HCT116 (cell line): ENCODE results near the gene SPDYE2B. TPM values are rescaled to one million over a fixed set of nuclear protein-coding genes. Genes with fewer than 3 reads are reported as not detected.
"Not testable (repeated sequence)": the region's sequence is repeated elsewhere in the genome, so short reads cannot be mapped to it uniquely, and the experiment has no call there.

ENCODE experiments used
- ATAC-seq: fragments of 200-7000 bp; cut with Tn5 transposase; 2 replicates; pipeline ENCODE4 v1.9.1; 2020; ENCODE audit warnings: mild to moderate bottlenecking, moderate library complexity
- BruUV-seq: library from RNA; stranded (reverse); fragments of 400-500 nt; replicated peaks from 2 replicates; lab custom pipeline; 2021; lab: Mats Ljungman, UMichigan
- CTCF ChIA-PET: fragments of 300-600 bp; sonication (Branson Sonifier 250); formaldehyde crosslinking; loops from one replicate; lab custom pipeline; 2021; ENCODE audit warnings: antibody characterized with exemption; lab: Charles Lee
- POLR2A ChIA-PET: fragments of 300-600, 350-600 bp; sonication (Branson Sonifier 250); formaldehyde crosslinking; loops from one replicate; lab custom pipeline; 2021; ENCODE audit warnings: antibody characterized with exemption; lab: Charles Lee
- RAD21 ChIA-PET, 2 experiments: fragments of 300-600 bp; sonication (Branson Sonifier 250); formaldehyde crosslinking; loops; one replicate each; lab custom pipeline; 2023; ENCODE audit warnings: low total read pairs in 2 of 2; ENCODE audit not compliant: uncharacterized antibody in 2 of 2, unreplicated experiment in 2 of 2, low non-redundant PET in 1 of 2; lab: Charles Lee
- DNase-seq: peaks from one replicate; pipeline ENCODE4 v3.0.0-alpha.2; 2010; ENCODE audit warnings: low read depth, low spot score
- H2AFZ ChIP-seq: fragments of 200-600 bp; shearing (Covaris generic), sonication (generic); 2 replicates; pipeline ENCODE4 v1.6.1; 2017; ENCODE audit warnings: low read depth, mixed run types, mixed read lengths, antibody characterized with exemption, low read length; ENCODE audit not compliant: poor library complexity, severe bottlenecking
- H3K27ac ChIP-seq: 2 replicates; pipeline ENCODE4 v1.5.1; 2012; ENCODE audit warnings: low read depth, low read length
- H3K27me3 ChIP-seq: fragments of 200-600 bp; sonication (generic); 2 replicates; pipeline ENCODE4 v1.6.1; 2016; ENCODE audit warnings: mixed run types, low read length, mixed read lengths; ENCODE audit not compliant: insufficient read depth
- H3K36me3 ChIP-seq, 2 experiments: fragments of 200-500 bp in 1 of 2; fragments of 200-600 bp in 1 of 2; sonication (Bioruptor generic) in 1 of 2; sonication (generic) in 1 of 2; 2 replicates each; pipeline versions ENCODE4 v1.5.1 to v1.6.1; 2014 to 2016; ENCODE audit warnings: low read length in 2 of 2, inconsistent platforms in 1 of 2, mixed read lengths in 1 of 2, mixed run types in 1 of 2; ENCODE audit not compliant: insufficient read depth in 2 of 2, control insufficient read depth in 1 of 2
- H3K4me1 ChIP-seq, 2 experiments: fragments of 200-600 bp in 1 of 2; sonication (generic) in 1 of 2; 2 replicates each; pipeline versions ENCODE4 v1.5.1 to v1.6.1; 2012 to 2017; ENCODE audit warnings: low read length in 2 of 2, inconsistent platforms in 1 of 2, mild to moderate bottlenecking in 1 of 2, mixed read lengths in 1 of 2, mixed run types in 1 of 2, moderate library complexity in 1 of 2; ENCODE audit not compliant: insufficient read depth in 2 of 2, control insufficient read depth in 1 of 2
- H3K4me2 ChIP-seq: fragments of 200-600 bp; sonication (generic); 2 replicates; pipeline ENCODE4 v1.6.1; 2017; ENCODE audit warnings: mixed run types, low read length, mixed read lengths
- H3K4me3 ChIP-seq, 2 experiments: fragments of 200-600 bp in 1 of 2; sonication (generic) in 1 of 2; replicated peaks in 1 of 2; 2 replicates each; pipeline ENCODE4 v1.5.1; 2011 to 2016; ENCODE audit warnings: low read length in 2 of 2, control low read depth in 1 of 2, low read depth in 1 of 2, mild to moderate bottlenecking in 1 of 2, mixed read lengths in 1 of 2, mixed run types in 1 of 2
- H3K79me2 ChIP-seq: fragments of 200-600 bp; sonication (generic); 2 replicates; pipeline ENCODE4 v1.6.1; 2017; ENCODE audit warnings: mild to moderate bottlenecking, mixed run types, low read length, moderate library complexity, mixed read lengths; ENCODE audit not compliant: insufficient read depth
- H3K9ac ChIP-seq: fragments of 200-600 bp; sonication (generic); 2 replicates; pipeline ENCODE4 v1.6.1; 2016; ENCODE audit warnings: low read length, mixed read lengths
- H3K9me2 ChIP-seq: fragments of 200-600 bp; sonication (generic), shearing (Covaris generic); 2 replicates; pipeline ENCODE4 v1.6.1; 2017; ENCODE audit warnings: mixed run types, mild to moderate bottlenecking, moderate library complexity; ENCODE audit not compliant: insufficient read depth
- H3K9me3 ChIP-seq, 2 experiments: fragments of 200-500 bp in 1 of 2; fragments of 200-600 bp in 1 of 2; sonication (Bioruptor generic) in 1 of 2; sonication (generic) in 1 of 2; 2 replicates each; pipeline ENCODE4 v1.6.1; 2014 to 2017; ENCODE audit warnings: low read length in 2 of 2, mixed read lengths in 2 of 2, inconsistent platforms in 1 of 2, low read depth in 1 of 2, mild to moderate bottlenecking in 1 of 2, mixed run types in 1 of 2, moderate library complexity in 1 of 2; ENCODE audit not compliant: control insufficient read depth in 1 of 2, insufficient read depth in 1 of 2
- H4K20me1 ChIP-seq: fragments of 200-600 bp; sonication (generic), shearing (Covaris generic); 2 replicates; pipeline ENCODE4 v1.6.1; 2017; ENCODE audit warnings: mixed run types, mild to moderate bottlenecking, moderate library complexity; ENCODE audit not compliant: insufficient read depth
- intact Hi-C: fragments of 100-400 bp; cut with micrococcal nuclease; formaldehyde crosslinking; loops from 2 replicates; pipeline ENCODE4 v1.10.0; 2022
- total RNA-seq: library from RNA; stranded (reverse); gene quantifications from one replicate; pipeline ENCODE4 v1.2.1, GENCODE V29; 2021; ENCODE audit not compliant: unreplicated experiment

Gene SPDYE2B
- total RNA-seq, 1 experiment from 2014 or later, result not detected

DNA sequence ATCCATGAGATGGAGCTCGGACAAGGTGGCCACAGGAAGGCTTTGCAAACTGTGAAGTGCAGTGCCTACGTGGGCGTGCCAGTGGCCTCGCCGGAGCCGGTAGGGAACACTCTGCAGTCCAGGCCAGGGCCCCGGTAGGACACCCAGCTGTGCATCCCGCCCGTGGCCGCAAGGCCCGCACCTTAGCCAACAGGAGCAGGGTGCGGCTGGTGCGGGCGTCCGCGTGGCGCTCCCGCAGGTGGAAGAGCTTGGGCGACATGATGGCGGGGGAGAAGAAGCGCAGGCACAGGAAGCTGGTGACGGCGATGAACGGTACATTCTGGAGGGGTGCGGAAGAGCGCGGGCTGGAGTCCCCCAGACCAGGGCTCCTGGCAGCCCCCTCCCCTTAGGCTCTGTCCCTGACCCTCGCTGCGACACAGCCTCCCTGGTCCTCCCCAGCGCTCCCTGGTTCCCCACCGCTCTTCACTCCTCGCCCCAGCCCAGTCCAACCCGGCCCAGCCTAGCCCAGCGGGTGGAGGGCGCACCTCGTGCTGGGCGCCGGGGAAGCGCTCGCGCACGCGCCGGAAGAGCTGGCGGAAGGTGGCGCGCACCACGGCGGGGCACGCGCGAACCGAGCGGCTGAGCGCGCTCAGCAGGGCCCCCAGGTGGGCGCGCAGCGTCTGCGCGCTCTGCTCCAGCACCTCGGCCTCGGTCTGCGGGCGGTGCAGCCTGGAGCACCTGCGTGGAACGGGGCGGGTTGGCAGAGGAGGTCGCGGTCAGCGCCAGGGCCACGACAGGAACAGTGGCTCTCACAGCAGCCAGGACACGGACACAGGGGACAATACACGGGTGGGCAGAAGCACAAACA, 39.5 kb downstream of the SPDYE2B start:
- intact Hi-C loops, DNase-seq, BruUV-seq, H3K9ac ChIP-seq, POLR2A ChIA-PET, H3K4me1 ChIP-seq, H3K4me2 ChIP-seq, H3K79me2 ChIP-seq, H3K27me3 ChIP-seq, H4K20me1 ChIP-seq, CTCF ChIA-PET, H3K9me2 ChIP-seq, H3K9me3 ChIP-seq, H2AFZ ChIP-seq, ATAC-seq, H3K4me3 ChIP-seq, H3K36me3 ChIP-seq, RAD21 ChIA-PET, H3K27ac ChIP-seq: not testable (repeated sequence)

DNA sequence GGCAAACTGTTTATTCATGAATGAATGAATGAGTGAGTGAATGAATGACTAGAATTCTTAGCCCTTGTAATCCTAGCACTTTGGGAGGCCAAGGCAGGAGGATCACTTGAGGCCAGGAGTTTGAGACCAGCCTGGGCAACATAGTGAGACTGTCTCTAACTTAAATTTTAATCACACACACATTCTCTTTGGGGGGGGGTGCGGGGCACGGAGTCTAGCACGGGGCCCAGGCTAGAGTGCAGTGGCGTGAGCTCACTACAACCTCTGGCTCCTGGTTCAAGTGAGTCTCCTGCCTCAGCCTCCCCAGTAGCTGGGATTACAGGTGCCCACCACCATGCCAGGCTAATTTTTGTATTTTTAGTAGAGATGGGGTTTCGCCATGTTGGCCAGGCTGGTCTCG, 40.5 kb downstream of the SPDYE2B start:
- H4K20me1 ChIP-seq, BruUV-seq, H3K27me3 ChIP-seq, DNase-seq, H3K9me3 ChIP-seq, ATAC-seq, RAD21 ChIA-PET, CTCF ChIA-PET, H3K36me3 ChIP-seq, H3K4me1 ChIP-seq, intact Hi-C loops, H3K79me2 ChIP-seq, H3K9ac ChIP-seq, H3K9me2 ChIP-seq, H3K4me2 ChIP-seq, H3K27ac ChIP-seq, POLR2A ChIA-PET, H2AFZ ChIP-seq, H3K4me3 ChIP-seq: not testable (repeated sequence)

DNA sequence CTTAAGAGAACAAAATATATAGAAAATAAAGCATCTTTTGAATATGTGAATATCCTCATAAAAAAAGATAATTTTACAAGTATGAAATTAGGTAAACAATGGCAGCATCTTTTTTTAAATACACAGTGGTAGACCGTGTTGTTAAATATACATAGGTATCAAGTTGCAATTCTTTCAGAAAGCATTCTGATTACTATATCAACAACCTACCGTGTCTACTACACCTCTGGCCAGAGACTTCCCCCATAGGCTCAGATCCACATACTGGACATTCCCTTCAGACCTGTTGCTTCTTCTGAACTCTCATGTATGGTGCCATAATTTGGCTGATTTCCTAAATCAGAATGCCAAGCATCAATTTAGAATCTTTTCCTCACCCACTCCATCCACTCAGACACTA, 43.9 kb downstream of the SPDYE2B start:
- H2AFZ ChIP-seq, H3K9me3 ChIP-seq, BruUV-seq, H3K36me3 ChIP-seq, ATAC-seq, intact Hi-C loops, DNase-seq, H3K27ac ChIP-seq, H3K9ac ChIP-seq, RAD21 ChIA-PET, H3K9me2 ChIP-seq, CTCF ChIA-PET, H4K20me1 ChIP-seq, H3K4me2 ChIP-seq, H3K4me3 ChIP-seq, H3K79me2 ChIP-seq, H3K4me1 ChIP-seq, H3K27me3 ChIP-seq, POLR2A ChIA-PET: not testable (repeated sequence)

DNA sequence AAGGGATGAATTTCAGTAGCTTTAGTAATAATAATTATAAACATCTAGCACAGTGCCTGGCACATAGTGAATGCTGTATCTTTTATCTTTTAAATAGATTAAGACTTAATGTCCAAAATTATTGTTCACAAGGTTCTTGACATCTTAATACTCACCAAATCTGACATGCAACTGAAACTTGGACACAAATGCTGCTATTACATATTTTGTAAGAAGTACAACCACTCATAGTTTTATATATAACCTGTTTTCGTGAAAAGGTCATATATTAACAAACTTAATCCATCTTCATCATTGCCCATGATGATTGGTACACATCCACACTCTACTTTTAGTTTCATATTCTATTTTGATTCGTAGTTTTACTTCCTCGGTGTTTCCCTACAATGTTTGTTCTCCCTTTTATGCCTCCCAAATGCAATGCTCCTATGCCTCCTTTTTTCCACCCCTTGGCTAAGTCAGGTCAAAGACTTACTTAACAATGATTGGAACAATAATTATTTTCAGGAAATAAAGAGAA, 45.0 kb downstream of the SPDYE2B start:
- RAD21 ChIA-PET, ATAC-seq: not testable (repeated sequence)

More for the DNA sequence above, 45.0 kb downstream of the SPDYE2B start:
- H3K79me2 ChIP-seq, H3K36me3 ChIP-seq, H3K27me3 ChIP-seq, H4K20me1 ChIP-seq, intact Hi-C loops, H2AFZ ChIP-seq, BruUV-seq, H3K4me3 ChIP-seq, POLR2A ChIA-PET, H3K4me1 ChIP-seq, H3K4me2 ChIP-seq, H3K27ac ChIP-seq, DNase-seq, H3K9me2 ChIP-seq, H3K9ac ChIP-seq, H3K9me3 ChIP-seq, CTCF ChIA-PET: not testable (repeated sequence)
